GM12873 (cell line): ENCODE data around the gene CEP250.
A peak's percentile ranks its signal among the peaks of the same experiment; 100 is the strongest.

Source experiments
- TF ChIP-seq, protein P1 (sequence below): IDR thresholded peaks from 2 replicates; pipeline ENCODE4 v1.5.1; 2012; ENCODE audit warnings: low read depth, mild to moderate bottlenecking, moderate library complexity, low read length, control low read depth; ENCODE audit not compliant: insufficient read depth; ENCODE audit errors: missing control alignments

The CEP250 gene

DNA sequence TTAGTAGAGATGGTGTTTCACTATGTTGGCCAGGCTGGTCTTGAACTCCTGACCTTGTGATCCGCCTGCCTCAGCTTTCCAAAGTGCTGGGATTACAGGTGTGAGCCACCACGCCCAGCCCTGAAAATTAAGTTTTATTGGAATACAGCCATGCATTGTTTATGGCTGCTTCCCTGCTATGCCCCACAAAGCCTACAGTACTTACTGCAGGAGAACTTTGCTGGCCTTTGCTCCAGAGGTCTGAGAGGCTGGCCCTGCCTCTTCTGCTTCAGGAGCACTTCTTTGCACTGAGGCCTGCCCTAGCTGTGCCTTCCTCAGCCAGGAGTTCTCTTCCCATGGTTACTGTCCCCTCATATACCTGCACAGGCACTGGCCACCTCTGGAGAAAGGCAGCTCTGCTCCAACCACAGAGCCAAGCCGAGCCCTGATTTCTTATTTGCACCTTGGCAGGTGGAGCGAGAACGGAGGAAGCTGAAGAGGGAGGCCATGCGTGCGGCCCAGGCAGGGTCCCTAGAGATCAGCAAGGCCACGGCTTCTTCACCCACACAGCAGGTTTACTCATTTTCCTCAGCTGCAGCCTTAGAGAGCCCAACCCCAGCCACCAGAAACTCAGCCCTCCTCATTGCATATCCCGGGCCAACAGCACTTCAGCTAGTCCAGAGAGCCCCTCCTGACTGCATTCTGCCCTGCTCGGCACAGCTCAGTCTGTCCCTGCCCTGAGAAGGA, 53.3 kb downstream of the CEP250 start:
- TF ChIP-seq, protein P1, sequence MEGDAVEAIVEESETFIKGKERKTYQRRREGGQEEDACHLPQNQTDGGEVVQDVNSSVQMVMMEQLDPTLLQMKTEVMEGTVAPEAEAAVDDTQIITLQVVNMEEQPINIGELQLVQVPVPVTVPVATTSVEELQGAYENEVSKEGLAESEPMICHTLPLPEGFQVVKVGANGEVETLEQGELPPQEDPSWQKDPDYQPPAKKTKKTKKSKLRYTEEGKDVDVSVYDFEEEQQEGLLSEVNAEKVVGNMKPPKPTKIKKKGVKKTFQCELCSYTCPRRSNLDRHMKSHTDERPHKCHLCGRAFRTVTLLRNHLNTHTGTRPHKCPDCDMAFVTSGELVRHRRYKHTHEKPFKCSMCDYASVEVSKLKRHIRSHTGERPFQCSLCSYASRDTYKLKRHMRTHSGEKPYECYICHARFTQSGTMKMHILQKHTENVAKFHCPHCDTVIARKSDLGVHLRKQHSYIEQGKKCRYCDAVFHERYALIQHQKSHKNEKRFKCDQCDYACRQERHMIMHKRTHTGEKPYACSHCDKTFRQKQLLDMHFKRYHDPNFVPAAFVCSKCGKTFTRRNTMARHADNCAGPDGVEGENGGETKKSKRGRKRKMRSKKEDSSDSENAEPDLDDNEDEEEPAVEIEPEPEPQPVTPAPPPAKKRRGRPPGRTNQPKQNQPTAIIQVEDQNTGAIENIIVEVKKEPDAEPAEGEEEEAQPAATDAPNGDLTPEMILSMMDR, result no peak

DNA sequence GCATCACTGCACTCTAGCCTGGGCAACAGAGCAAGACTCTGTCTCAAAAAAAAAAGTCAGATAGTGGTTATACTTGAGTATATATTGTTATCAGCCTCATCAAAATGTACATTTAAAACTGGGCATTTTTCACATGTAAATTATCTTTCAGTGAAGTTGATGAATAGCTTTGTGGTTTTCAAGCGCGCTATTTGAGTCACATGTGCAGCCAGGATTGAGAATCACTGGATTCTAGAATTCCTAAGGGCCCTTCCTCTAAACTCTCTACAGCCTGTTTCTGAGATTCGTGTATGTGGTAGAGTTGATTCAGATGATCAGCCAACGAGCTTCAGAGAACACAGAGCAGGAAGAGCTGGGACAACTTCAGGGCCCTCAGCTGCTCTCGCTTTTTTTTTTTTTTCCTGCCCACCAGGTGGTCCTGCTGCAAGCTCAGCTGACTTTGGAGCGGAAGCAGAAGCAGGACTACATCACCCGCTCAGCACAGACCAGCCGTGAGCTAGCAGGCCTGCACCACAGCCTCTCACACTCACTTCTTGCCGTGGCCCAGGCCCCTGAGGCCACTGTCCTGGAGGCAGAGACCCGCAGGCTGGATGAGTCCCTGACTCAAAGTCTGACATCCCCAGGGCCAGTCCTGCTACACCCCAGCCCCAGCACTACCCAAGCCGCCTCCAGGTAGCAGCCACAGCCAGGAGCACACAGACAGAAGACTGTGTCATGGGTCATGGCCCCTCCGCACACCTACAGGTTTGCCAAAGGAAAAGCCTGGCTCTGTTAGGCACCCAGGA, 55.7 kb downstream of the CEP250 start:
- TF ChIP-seq, protein P1, result no peak

DNA sequence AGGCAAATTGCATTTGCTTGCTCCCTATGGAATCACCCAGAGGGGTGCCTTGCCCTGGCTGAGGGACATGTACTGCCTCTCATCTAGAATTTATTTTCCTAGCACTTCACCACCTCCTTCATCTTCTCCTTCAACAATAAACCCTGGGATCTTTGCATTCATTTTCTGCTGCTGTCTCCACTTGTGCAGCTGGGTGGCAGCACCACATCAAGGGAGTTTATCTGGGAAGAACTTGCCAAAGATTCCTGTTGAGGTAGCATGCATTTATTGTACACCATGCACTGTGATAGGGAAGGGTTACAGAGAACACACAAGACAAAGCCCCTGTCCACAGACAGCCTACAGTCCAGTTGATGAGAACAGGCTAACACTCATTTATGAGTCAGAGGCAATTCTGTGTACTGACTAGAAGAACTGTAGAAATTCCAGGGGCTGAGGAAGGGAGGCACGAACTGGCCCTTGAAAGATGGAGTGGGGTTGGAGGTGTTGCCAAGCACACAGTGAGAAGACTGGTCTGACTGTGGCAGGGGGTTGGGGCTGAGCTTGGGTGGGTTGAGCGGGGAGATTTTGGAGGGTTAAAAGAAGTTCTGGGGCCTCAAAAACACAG, 56.5 kb downstream of the CEP250 start:
- TF ChIP-seq, protein P1, result peak; percentile 27

DNA sequence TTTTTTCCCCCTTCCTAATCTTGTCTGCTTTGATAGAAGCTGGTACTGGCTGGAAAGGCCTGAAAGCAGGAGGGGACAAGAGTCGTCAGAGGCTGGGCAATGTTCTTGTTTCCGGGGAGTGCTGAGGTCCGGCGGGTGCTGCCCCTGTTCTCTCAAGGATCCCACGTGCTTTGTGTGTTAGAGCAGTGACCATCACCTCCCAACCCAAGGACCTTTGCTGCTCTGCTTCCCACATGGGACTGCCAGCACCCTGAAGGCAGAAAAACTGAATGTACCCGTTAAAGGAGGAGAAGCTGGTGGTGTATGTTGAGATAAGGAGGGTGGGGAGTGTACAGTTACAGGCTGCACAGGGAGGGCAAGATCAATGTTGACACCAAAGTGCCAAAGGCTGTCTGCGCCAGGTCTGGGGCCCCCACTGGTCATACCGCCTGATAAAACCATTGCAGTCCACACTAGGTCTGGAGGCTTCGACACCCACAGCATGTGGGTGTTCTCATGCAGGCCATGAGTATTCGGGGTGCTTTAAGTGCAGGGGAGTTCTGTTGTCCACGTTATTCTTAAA, 59.1 kb downstream of the CEP250 start:
- TF ChIP-seq, protein P1, result no peak

DNA sequence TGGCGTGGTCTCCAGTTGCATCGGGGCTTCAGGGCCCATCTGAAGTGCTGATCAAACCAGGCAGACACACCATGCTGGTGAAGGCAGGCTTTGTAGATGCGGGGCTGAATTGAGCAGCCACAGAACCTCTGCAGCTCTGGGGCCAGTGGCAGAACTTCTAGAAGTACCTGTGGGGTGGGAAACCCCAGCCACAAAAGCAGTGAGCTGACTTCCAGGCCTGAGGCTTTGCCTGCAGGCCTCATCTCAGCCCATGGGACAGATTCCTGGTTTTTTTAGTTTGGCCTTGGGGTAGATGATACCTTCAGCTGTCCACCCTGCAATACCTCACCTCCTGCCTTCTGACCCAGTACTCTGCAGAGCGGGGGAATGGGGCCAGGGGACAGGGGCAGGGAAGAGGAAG, 59.9 kb downstream of the CEP250 start:
- TF ChIP-seq, protein P1, result no peak

DNA sequence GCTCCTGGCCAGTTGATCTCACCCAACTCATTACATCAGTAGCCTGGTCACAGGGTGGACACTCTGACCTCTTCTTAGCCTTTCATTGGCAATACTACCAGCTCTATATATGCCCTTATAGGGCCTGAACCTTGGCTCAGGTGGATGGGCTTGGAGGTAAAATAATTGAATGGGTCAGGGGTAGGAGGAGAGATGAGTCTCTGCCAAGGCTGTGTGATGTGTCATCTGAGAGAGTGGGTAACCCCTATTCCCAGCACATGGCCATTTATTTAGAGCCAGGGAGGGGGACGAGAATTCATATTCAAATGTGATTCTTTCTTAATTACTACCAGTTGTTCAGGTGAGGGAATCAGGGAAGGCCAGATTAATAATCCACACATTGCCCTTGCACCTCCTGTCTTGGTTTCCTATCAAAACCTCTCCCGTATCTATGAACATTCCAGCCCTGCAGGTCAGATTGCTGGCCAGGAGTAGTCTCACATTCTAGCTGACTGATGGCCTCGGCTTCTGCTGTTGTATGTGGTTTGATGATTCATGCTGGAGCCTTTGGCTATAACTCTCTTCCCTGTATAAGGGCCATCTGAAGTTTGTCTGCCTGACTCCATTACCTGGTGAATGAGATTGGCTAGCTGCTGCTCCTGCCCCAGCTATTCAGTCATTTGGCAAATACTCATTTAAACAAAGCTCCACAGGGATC, 60.7 kb downstream of the CEP250 start:
- TF ChIP-seq, protein P1, result no peak
